Gastrocnemius medialis (tissue), 4 donors: ENCODE data around the gene ANKH.

Experiments
- POLR2A ChIP-seq, 2 donors: fragments of 450-650 bp; IDR thresholded peaks; one replicate each; pipeline ENCODE4 v1.6.1; 2017; ENCODE audit warnings: antibody characterized with exemption in 2 of 2, mild to moderate bottlenecking in 2 of 2, moderate library complexity in 2 of 2
- TF ChIP-seq, protein P1 (sequence below), 5 experiments: fragments of 450-650 bp in 3 of 5; fragments of 200-600 bp in 2 of 5; sonication (generic) in 2 of 5; IDR thresholded peaks in 4 of 5; conservative IDR thresholded peaks in 1 of 5; 1 replicate in 4 of 5; 2 replicates in 1 of 5; pipeline ENCODE4 v1.5.1; 2016 to 2019; ENCODE audit warnings: antibody characterized with exemption in 5 of 5, mild to moderate bottlenecking in 3 of 5, moderate library complexity in 3 of 5

DNA sequence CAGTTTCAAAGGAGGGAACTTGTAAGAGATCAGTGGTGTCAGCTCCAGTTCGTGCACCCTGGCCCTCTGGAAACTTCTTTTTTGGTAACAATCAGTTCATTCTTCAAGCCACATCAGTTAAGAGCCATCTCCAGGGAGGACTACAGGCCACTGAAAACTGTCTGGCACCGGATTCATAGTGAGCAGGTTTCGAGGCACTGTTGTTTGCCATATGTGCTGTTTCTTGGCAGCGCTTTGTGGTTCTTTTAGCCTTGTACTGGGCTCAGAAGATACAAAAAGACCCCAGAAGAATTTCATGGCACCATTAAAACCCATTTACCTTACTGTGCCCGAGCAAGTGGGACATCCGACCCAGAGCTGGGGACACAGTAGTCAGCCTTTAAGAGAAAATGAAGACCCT lies 138.6 kb downstream of the ANKH start:
- TF ChIP-seq POLR2A (IDR thresholded peaks at IDR 0.05) = no peak
- TF ChIP-seq, protein P1, sequence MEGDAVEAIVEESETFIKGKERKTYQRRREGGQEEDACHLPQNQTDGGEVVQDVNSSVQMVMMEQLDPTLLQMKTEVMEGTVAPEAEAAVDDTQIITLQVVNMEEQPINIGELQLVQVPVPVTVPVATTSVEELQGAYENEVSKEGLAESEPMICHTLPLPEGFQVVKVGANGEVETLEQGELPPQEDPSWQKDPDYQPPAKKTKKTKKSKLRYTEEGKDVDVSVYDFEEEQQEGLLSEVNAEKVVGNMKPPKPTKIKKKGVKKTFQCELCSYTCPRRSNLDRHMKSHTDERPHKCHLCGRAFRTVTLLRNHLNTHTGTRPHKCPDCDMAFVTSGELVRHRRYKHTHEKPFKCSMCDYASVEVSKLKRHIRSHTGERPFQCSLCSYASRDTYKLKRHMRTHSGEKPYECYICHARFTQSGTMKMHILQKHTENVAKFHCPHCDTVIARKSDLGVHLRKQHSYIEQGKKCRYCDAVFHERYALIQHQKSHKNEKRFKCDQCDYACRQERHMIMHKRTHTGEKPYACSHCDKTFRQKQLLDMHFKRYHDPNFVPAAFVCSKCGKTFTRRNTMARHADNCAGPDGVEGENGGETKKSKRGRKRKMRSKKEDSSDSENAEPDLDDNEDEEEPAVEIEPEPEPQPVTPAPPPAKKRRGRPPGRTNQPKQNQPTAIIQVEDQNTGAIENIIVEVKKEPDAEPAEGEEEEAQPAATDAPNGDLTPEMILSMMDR (IDR thresholded peaks at IDR 0.05 in 4 of 5, conservative IDR thresholded peaks at IDR 0.05 in 1 of 5) = no peak
